Measurements from ENCODE around the gene POU3F2.
A peak's percentile ranks its signal among the peaks of the same experiment; 100 is the strongest.

Gene POU3F2

DNA sequence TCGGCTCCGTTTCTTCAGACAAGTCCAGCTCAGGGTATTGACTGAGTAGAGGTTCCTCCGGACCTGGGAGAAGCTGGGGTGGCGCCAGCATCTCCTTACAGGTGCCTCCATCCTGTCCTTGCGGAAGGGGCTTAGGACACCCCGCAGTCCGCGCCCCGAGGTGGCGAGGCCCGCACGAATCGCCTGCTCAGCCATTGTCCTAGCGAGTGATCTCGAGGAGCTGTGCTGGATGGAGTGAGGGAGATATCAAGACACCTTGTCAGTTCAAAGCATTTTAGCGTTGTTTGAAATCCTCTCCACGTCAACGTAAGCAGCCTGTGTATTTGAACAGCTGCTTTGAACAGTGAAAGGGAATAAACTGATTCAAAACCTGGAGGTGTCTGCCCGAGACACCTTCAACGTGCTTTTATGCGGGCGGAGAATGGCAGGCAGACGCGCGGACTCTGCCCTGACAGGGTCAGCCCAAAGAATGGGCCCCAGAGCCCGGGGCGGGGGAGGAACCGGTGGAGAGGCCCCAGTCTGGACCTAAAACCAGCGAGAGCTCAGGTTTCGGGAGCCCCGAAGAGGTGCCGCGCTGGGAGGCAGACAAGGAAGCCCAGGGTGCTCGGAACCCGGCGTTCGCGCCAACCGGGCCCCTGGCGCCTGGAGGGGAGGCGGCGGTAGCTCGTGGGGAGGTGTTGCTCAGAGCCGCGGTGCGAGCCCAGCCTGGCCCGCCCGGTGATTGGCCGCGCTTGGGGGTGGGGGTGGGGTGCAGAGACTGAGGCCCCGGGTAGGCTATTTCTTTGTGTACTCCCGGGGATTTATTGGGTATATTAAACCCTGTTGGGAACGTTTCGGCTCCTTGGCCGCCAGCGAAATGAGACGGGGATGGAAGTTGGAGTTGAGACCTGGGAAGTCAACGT, 3.1 kb upstream of the POU3F2 start:
- DNase-seq = peak; percentile 25

DNA sequence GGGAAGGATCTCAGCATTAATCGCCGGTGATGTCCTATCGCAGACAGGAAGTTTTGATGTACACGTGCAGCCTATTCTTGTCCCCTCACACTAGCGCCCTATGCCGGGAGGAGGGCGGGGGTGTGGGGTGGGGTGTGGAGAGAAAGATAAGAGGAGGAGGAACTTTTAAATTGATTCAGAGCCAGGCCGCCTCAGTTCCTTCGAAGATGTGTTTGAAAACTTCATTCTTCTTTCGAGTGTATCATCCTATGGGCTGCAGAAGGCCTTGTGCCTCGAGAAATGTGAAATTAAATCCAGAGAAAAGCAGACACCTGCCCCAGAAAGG, 2.5 kb upstream of the POU3F2 start:
- no peak for DNase-seq

DNA sequence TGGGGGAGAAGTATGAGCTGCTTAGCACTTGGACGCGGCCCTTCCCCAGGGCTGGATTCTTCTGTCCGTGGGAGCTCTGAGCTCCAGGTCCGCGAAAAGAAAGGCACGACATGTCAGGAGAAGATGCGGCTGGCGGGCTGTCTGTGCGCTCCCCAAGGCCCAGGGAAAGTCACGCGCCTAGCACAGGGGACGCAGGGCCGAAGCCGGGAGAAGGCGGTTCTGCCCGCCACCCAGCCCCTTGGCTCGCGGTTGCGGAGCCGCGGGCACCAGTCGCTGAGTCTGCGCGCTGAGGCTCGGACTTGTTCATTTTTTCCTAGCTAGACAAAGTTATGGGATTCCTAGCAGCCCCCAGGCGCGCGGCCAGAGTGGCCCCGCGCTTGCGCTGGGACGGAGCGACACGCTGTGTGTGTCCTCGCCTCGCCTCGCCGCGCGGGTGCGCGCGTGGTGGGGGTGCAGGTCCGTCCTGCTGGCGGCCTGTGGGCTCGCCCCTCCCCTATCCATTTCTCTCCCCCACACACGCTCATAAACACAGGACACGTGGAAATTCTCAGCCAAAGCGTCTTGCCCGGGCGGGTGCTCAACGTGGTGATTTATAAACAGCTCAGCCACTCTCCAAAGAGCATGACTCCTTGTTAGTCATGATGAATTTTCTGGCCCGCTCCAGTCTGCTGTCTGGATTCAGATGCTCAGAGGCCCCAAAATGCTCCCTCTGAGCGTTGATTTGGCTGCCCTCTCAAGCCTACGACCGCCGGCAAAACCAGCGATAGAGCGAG, 1.9 kb upstream of the POU3F2 start:
- peak; percentile 10 for DNase-seq

DNA sequence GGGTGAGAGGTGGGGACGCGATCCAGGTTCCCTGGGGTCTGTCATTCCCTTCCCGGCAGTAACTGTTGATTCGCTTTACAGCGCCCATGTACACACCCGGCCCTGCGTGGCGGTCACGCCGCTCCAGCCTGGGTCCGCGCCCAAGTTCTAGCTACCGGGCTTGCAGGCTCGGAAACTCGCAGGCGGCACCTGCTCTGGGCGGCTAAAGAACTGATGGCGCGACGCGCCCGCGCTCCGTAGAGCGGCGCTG, 1.4 kb upstream of the POU3F2 start:
- peak; percentile 37 for DNase-seq

DNA sequence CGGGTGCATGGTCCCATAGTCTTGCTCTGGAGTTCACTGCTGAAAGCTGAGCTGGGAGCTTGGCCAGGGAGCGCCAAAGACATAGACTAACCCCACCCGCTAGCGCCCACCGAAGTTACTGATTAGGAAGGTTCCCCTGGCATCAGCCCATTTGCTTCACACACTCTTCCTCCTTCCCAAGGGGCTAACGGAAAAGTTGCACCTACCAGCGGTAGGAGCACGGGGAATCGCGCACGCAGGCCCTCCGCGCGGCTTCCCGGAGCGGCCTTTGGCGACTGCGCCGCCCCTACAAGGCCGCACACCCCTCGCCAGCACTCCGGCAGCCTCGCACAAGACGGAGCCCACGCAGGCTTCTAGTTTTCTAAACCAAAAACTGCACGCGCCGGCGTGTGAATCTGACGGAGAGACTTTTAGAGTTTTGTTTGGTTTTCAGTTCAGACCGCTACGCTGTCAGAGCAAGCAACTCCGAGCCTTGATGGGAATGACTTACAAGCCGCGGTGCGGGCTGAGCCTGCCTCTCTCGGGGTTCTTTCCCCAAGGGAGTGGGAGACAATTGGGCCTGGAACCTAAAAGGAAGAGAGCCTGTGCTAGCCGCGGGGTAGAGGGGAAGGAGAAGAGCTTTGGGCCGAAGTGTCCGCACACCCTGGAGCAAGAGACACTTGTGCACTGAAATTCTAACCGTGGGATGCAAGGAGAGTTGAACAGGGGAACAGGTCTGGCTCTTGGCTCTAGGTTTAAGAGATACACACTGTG, 891 bp upstream of the POU3F2 start:
- peak; percentile 54 for DNase-seq

DNA sequence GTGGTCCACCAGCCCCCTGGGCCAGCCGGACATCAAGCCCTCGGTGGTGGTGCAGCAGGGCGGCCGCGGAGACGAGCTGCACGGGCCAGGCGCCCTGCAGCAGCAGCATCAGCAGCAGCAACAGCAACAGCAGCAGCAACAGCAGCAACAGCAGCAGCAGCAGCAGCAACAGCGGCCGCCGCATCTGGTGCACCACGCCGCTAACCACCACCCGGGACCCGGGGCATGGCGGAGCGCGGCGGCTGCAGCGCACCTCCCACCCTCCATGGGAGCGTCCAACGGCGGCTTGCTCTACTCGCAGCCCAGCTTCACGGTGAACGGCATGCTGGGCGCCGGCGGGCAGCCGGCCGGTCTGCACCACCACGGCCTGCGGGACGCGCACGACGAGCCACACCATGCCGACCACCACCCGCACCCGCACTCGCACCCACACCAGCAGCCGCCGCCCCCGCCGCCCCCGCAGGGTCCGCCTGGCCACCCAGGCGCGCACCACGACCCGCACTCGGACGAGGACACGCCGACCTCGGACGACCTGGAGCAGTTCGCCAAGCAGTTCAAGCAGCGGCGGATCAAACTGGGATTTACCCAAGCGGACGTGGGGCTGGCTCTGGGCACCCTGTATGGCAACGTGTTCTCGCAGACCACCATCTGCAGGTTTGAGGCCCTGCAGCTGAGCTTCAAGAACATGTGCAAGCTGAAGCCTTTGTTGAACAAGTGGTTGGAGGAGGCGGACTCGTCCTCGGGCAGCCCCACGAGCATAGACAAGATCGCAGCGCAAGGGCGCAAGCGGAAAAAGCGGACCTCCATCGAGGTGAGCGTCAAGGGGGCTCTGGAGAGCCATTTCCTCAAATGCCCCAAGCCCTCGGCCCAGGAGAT, 1.0 kb downstream of the POU3F2 start:
- DNase-seq = peak; percentile 44

DNA sequence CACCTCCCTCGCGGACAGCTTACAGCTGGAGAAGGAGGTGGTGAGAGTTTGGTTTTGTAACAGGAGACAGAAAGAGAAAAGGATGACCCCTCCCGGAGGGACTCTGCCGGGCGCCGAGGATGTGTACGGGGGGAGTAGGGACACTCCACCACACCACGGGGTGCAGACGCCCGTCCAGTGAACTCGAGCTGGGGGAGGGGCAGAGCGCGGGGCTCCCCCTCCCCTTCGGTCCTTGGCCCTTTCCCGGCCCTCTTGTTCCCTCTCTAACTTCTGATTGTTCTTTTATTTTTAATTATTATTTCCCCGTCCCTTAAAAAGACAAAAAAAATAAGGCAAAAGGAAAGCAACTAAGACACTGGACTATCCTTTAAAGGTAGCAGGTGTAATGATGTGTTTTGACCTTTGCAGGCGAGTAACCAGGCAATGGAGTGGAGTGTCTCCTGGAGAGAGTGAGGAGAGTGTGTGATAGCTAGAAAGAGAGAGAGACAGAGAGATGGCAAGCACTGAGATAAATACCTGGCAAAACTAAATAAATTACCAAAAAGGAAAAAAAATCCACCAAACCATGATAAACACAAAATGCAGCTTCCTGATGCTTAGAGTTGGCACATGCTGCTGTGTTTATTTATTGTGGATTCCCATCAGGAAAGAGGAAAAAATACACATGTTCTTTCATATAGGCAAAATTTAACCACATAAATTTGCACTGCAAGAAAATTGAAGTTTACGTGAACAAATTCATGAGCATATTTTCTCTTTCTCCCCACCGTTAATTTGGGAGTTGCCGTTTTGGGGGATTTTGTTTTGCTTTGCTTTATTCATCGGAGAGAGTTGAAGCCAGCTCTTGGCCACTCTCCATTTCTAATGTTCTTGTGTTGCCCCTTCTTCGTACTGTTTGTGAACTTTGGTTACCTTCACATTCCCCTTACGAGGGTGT, 1.9 kb downstream of the POU3F2 start:
- DNase-seq = peak; percentile 44

DNA sequence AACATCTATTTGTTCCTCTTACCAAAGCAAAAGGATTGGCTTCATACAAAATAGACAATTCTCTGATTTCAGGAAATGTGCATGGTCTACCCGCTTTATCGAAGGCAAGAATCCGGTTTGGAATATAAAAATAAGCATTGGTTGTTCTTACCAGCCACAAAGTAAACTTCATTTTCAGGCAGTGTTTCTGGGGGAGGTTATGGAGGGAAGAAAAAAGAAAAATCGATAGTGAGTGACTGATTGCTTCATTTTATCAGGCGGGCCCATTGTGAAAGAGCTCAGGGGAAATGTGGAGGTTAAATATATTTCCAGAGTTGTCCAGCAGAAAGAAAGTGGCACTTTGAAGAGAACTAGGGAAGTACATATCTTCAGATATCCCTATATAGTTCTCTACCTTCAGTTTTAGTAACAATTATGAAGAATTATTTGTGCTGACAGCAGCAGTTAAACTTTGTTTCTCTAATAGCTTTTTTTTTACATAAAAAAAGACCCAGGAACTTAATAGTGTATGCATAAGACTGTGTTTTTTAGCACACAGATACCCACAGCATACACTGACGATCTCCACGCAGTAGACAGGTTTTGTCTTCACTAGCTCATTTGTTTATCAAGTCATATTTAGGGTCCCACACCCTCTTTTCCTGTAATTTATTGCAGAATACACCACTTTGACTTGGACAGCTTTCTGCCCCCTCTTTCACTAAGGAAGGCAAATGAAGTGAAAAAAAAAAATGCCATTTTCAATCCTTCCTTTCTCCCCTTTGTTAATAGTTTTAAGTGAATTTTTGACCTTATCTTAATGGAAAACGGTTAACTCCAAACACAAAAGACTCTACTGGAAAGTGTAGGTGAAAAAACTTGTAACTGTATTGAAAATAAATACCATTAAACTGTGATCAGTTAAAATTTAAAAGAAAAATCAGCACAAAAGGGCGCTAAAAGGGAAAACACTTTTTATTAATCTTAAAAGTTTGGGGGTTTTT, 2.9 kb downstream of the POU3F2 start:
- DNase-seq = no peak

DNA sequence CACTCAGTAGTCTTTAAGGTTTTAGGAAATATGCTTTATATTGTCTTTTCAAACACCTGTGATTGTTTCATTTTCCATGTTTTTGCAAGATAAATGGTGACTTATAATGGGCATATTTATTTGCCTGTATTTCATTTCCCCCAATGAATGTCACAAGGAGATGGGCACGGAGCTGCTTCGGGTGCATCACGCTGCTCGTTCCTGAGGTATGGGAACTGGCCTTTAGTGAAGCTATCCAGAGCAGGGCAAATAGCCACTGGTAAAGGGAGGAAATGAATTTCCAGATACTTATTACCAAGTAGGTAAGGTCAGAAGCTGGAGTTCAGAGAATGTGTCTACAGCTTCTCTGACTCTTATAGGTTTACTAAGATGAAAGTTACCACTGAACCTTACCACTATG, 3.7 kb downstream of the POU3F2 start:
- no peak for DNase-seq

DNA sequence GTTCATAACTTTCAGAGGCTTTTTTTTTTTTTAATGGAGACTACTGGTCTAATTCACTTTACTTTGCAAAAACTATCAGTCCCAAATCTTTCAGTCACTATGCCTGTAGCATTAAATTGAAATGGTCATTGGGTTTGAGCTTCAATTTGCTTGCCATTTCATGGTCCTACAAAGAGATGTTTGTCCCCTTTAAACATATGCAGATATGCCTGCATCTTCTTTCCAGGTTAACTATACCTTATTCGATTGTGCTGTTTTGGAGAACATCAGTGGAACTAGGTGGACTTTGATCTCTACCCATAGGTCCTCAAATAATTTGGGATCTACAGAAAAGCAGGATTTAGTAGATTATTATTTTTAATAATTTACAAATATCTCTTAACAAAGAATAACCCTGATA, 4.6 kb downstream of the POU3F2 start:
- DNase-seq = no peak

DNA sequence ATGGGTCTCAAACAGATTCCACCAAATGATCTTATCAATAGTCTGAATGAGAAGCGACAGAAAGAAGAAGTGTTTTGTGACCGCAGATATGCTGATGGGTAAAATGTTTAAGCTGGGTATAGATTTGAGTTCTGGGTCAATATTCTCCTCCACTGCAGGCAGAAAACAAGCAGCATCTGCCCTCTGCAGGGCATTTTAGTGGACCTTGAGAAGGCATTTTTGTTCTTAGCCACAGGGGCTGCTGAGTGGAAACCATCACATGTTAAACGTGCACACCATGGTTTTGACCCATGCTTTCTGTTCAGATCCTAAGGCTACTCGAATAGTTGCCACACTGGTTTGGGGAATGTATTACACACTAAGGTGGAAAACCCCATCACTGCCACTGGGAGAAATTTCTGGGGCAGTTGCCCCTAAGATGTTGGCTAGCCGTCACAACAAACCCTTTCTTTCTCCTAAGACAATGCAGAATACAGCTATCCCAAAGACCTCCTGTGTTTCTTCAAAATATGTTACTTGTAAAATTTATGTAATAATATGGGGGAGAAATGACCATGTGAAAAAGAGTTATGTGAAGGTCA, 5.5 kb downstream of the POU3F2 start:
- peak; percentile 15 for DNase-seq

DNA sequence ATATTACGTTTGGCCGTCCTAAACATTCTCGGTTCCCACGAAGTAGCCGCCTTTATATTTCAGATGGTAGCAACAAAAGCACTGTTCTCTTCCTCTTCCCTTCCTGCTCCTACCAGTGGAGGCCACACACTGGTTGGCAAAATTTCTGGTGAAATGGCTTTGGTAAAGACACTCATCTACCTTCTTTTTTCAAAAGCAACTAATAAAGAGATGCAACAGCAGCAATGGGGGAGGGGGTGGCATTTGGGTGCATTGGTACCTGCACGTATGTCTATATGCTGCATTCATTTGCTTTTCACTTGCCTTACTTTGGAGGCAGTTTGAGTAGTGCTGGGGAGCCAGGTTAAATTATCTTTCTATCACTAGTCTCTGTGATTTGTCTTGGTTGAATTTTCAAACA, 6.0 kb downstream of the POU3F2 start:
- DNase-seq = no peak

DNA sequence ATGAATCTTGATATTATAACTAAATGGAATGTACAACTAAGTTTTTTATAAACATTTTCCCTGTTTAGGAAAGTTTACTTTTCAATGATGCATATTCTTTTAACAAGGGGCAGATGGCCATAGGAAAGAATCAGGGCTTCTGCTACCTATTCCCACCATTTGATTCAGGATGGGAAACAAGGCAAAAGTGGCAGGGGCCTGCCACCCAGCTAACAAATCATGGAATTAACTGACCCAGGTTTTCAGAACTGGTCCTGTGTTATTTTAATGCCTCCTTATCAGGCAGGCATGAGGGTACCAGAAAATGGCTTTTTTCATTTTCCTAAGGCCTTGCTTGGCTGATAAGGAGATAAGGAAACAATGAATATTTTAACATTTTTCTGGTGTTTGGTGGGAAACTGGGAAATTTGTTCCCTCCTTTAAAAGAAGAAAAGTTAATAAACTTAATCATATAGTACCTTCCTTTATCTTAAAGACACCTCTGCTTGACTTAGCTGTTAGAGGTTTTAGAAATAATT, 6.7 kb downstream of the POU3F2 start:
- DNase-seq = no peak

DNA sequence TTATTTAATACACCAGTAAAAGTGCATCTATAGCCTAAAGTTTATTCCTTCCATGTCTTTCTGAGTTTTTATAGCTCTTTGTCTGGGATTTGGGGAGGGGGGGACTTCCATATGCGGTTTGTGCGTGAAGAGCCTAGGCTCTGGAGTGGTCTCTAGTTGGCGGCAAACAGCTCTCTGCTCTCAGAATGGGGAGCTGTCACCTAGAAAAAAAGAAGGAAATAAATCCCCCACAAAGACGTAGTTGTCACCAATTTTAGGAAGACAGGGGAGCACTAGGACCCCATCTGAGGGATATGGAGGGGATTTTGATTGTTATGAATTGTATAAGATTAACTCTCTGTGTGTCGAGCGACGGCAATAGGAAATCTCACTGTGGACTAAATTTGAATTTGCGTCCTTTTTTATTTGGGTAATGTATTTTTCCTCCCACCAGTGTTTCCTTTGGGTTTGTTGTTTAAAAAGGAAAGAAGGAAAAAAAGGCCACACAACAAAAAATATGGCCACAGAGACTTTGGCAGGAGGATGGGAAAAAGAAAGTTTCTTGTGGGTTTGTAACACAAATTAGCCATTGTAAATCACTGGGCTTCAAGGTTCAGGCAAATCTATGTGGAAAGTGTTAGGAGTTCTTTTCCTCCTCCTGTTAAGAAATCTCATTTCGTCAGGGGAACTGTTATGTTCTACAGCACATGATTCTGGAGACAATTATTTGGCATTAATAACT, 7.4 kb downstream of the POU3F2 start:
- DNase-seq = no peak

DNA sequence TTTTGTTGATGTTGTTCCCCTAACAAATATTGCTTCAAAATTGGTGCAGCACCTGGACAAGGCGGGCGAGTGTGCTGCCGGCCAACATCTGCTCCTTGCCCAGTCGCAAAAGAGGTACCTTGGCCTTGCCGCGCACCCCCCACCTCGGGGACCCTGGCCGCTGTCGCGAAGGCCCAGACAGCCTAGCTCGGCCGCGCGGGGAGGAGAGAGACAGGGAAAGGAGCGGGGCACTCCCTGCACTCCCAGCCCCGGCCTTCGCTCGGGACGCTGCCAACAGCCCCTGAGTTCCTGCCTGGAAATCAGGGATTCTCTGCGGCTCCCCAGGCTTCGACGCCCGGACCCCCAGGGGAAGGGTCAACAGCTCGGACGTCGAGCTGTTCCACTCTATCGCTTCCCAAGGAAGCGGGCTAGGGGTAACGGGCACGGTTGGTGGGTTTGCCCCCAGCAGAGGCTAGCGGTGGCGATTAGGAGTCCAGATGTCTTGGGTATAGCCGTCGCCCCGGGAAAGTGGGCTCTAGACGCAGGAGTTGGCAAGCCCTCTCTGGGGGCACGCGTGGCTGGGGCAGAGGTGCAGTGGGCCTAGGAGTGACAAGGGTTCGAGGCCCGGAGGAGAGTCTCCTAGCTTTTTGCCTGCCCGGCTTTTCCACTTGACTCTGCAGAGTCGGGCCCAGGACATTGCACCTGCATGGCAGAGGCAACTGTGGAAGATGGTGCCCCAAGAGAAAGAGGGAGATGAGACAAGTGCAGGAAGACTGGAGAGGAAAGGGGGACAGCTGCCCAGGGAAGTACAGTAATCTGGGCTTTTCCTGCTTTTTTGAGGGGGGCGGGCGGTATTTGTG, 8.2 kb downstream of the POU3F2 start:
- DNase-seq = no peak

DNA sequence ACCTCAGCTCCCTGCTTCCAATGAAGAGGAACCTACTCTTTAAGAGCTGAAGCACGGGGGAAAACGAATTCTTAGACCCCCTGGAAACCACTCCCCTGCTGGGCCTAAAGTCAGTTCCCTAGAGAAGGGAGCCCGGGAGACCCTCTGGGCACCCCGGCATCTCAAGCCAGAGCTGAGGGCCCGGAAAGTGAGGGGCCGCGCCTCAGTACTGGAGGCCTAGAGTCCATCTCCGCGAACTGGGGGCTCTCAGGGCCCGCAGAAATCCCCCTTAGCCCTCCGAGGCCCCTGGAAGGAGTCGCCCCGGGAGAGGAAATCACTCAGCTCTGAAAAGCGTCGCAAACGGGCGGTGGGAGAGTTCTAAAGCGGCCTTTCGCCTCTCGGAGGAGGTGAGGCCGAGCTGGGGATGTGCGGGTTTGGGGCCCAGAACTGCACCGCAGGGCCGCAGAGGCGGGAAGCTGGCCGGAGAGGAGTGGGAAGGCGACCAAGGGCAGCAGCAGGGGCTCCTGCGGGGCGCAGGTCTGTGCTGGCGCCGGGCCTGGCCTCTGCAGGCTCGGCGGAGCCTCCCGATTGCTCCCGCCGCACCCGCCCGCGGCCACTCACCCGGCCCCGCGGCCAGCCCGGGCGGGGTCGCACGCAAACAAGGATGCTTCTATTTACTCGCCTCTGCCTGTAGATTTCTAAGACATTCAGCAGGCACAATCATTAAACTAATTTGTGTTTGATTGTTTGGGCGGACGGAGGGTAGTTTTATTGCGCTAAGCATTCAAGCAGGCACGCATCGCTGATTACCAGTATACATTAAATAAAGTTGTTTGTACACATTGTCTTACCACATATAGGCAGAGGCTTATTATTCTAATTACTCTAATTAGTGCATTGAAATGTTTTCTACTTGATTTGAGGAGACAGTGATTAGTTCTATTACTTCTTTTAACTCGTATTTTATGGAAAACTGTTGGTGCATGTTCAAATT, 9.2 kb downstream of the POU3F2 start:
- no peak for DNase-seq

All from NCI-H1105 (cell line).